ENCODE results near the gene PTCD1. TPM values are rescaled to one million over a fixed set of nuclear protein-coding genes. Genes with fewer than 3 reads are reported as not detected.
"Not testable (repeated sequence)": the region's sequence is repeated elsewhere in the genome, so short reads cannot be mapped to it uniquely, and the experiment has no call there.

The PTCD1 gene
- total RNA-seq, 6 experiments from 2014 or later, result 4.5 to 8.6 (median 6.7) TPM

DNA sequence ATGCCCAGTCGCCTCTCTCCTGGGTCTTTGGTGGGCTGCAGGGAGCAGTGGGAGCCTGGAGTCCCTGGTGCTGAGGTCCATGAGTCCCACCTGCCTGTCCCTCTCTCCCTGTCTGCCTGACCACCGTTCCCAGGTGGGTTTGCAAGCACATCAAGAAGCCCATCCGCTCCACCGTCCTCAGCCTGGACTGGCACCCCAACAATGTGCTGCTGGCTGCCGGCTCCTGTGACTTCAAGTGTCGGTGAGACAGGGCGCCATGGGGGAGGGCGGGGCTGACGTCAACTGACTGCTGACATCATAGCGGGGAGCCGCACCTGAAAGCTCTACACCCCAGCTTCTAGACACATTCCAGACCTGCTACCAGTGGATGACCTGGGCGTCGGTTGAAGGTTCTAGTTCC, 48.8 kb downstream of the PTCD1 start:
- Mint-ChIP-seq H3K4me1 (ENCODE audit: low read depth) (no peaks in the 10 kb centered on the region), H3K9me3 (no peaks in the 10 kb centered on the region), H3K27ac (no peak overlapping the region), H3K36me3 (ENCODE audit: low read depth) (peaks cover 21% of the 10 kb centered on the region), H3K27me3 (ENCODE audit: insufficient read depth) (peaks cover 9% of the 10 kb centered on the region), H3K4me3 (no peak overlapping the region)
- DNase-seq, result no peak
- TF ChIP-seq, protein P1, sequence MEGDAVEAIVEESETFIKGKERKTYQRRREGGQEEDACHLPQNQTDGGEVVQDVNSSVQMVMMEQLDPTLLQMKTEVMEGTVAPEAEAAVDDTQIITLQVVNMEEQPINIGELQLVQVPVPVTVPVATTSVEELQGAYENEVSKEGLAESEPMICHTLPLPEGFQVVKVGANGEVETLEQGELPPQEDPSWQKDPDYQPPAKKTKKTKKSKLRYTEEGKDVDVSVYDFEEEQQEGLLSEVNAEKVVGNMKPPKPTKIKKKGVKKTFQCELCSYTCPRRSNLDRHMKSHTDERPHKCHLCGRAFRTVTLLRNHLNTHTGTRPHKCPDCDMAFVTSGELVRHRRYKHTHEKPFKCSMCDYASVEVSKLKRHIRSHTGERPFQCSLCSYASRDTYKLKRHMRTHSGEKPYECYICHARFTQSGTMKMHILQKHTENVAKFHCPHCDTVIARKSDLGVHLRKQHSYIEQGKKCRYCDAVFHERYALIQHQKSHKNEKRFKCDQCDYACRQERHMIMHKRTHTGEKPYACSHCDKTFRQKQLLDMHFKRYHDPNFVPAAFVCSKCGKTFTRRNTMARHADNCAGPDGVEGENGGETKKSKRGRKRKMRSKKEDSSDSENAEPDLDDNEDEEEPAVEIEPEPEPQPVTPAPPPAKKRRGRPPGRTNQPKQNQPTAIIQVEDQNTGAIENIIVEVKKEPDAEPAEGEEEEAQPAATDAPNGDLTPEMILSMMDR (IDR thresholded peaks at IDR 0.05), result no peak

DNA sequence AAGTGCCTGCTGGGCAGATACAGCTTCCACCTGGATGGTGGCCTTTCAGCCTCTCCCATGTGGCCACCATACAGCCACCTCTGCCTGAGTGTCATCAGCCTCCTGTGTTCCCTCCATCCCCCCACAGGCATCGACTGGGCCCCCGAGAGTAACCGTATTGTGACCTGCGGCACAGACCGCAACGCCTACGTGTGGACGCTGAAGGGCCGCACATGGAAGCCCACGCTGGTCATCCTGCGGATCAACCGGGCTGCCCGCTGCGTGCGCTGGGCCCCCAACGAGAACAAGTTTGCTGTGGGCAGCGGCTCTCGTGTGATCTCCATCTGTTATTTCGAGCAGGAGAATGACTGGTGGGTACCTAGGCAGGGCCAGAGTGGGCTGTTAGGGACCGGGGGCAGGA, 50.7 kb downstream of the PTCD1 start:
- Mint-ChIP-seq H3K4me1 (ENCODE audit: low read depth) (peaks cover 5% of the 10 kb centered on the region; the same call in 1 of the 2 replicates), H3K4me3 (no peak overlapping the region), H3K27ac (no peak overlapping the region), H3K27me3 (ENCODE audit: insufficient read depth) (peaks cover 5% of the 10 kb centered on the region), H3K36me3 (ENCODE audit: low read depth) (peaks cover 16% of the 10 kb centered on the region; the same call in 1 of the 2 replicates), H3K9me3 (no peaks in the 10 kb centered on the region)
- DNase-seq, result no peak
- TF ChIP-seq, protein P1 (IDR thresholded peaks at IDR 0.05), result no peak

DNA sequence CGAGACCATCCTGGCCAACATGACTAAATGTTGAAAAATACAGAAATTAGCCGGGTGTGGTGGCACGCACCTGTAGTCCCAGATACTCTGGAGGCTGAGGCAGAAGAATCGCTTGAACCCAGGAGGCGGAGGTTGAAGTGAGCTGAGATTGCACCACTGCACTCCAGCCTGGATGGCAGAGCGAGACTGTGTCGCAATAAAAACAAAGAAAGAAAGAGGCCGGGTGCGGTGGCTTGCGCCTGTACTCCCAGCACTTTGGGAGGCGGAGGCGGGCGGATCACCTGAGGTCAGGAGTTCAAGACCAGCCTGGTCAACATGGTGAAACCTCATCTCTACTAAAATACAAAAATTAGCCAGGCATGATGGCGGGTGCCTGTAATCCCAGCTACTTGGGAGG, 51.4 kb downstream of the PTCD1 start:
- not testable (repeated sequence) for H3K4me1 Mint-ChIP-seq (ENCODE audit: low read depth); H3K27me3 Mint-ChIP-seq (ENCODE audit: insufficient read depth); H3K9me3 Mint-ChIP-seq; H3K27ac Mint-ChIP-seq; DNase-seq; H3K4me3 Mint-ChIP-seq
- peaks cover 16% of the 10 kb centered on the region; the same call in 1 of the 2 replicates for H3K36me3 Mint-ChIP-seq (ENCODE audit: low read depth)

DNA sequence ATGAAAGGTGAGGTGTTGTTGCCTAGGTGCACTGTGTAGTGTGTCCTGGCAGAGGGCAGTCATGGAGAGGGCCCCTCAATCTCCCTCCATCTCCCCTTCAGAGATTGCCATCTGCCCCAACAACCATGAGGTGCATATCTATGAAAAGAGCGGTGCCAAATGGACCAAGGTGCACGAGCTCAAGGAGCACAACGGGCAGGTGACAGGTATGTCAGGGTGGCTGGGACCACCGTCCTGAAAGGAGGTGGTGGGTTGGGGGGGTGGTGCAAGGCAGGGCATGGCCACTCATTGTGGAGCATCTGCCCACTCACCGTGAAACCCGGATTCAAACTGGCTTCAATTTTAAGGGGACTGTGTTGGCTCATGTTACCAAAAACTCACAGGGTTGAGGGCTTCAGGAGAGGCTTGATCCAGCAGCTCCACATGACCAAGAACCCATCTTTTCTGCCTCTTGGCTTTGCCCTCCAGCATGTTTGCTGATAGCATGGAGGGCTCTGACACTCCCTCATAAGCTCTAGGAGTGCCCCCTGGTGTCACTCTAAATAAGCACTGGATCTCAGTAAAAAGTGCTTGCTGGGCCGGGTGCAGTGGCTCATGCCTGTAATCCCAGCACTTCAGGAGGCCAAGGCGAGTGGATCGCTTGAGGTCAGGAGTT, 51.9 kb downstream of the PTCD1 start:
- H3K27me3 Mint-ChIP-seq (ENCODE audit: insufficient read depth), result peaks cover 5% of the 10 kb centered on the region
- peak; percentile 48 for DNase-seq
- no peak overlapping the region for H3K27ac Mint-ChIP-seq
- H3K9me3 Mint-ChIP-seq, result no peaks in the 10 kb centered on the region
- TF ChIP-seq, protein P1 (IDR thresholded peaks at IDR 0.05), result peak; percentile 57
- H3K4me3 Mint-ChIP-seq, result no peak overlapping the region
- H3K36me3 Mint-ChIP-seq (ENCODE audit: low read depth), result peaks cover 12% of the 10 kb centered on the region; the same call in 1 of the 2 replicates
- H3K4me1 Mint-ChIP-seq (ENCODE audit: low read depth), result peaks cover 5% of the 10 kb centered on the region; the same call in 1 of the 2 replicates

DNA sequence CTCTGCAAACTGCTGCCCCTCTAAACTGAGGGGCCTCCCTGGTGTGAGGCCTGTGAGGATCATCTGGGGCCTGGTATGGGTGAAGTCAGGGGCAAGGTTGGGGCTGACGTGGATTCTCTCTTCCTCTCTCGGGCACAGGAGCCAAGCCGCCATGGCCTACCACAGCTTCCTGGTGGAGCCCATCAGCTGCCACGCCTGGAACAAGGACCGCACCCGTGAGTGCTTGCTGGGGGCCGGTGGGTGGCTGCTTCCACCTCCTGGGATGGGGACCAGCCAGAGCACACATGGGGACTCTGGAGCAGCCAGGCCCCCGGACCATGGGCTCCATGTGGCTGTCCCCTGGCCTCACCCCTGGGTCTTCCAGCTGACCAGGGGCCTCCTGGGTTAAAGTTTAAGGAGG, 53.0 kb downstream of the PTCD1 start:
- TF ChIP-seq, protein P1 (IDR thresholded peaks at IDR 0.05), result no peak
- Mint-ChIP-seq H3K36me3 (ENCODE audit: low read depth) (peaks cover 16% of the 10 kb centered on the region; the same call in 1 of the 2 replicates), H3K9me3 (no peaks in the 10 kb centered on the region), H3K27me3 (ENCODE audit: insufficient read depth) (peaks cover 5% of the 10 kb centered on the region), H3K27ac (no peak overlapping the region), H3K4me1 (ENCODE audit: low read depth) (peaks cover 14% of the 10 kb centered on the region), H3K4me3 (no peak overlapping the region)
- DNase-seq, result no peak

DNA sequence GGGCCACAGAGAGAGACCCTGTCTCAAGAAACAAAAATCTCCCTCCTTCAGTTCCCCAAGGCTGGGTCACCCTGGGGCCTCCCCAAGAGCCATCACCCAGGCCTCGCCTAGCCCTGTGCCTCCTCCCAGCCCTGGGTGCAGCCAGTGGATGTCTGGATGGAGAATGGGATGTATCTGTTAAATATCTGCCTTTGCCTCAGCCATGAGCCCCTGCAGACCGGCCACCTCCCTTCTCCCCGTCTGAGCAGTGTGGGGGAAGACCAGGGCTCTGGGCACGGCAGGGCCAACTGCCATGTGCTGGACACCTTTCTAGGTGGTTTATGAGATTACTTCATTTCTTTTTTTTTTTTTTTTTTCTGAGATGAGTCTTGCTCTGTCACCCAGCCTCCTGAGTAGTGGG, 54.1 kb downstream of the PTCD1 start:
- Mint-ChIP-seq H3K4me3 (no peak overlapping the region), H3K4me1 (ENCODE audit: low read depth) (peaks cover 24% of the 10 kb centered on the region), H3K36me3 (ENCODE audit: low read depth) (peaks cover 16% of the 10 kb centered on the region; the same call in 1 of the 2 replicates), H3K9me3 (no peaks in the 10 kb centered on the region), H3K27ac (no peak overlapping the region), H3K27me3 (ENCODE audit: insufficient read depth) (peaks cover 5% of the 10 kb centered on the region)
- DNase-seq, result no peak
- TF ChIP-seq, protein P1 (IDR thresholded peaks at IDR 0.05), result no peak
